Gastroesophageal sphincter (tissue), 4 donors: Measurements from ENCODE around the gene PAK1. TPM values are rescaled to one million over a fixed set of nuclear protein-coding genes. Genes with fewer than 3 reads are reported as not detected.

ENCODE experiments used
- ATAC-seq: fragments of 150-250 bp; one replicate; pipeline ENCODE4 v1.9.1; 2016; ENCODE audit warnings: mild to moderate bottlenecking, moderate library complexity
- H3K27ac ChIP-seq, 4 donors: fragments of 200-600 bp; sonication (generic) in 3 of 4; 1 replicate in 3 of 4; 2 replicates in 1 of 4; pipeline ENCODE4 v1.5.1; 2016 to 2019
- H3K27me3 ChIP-seq: fragments of 200-600 bp; sonication (generic); one replicate; pipeline ENCODE4 v1.5.1; 2019
- H3K36me3 ChIP-seq, 2 donors: fragments of 200-600 bp; sonication (generic); one replicate each; pipeline ENCODE4 v1.5.1; 2019; ENCODE audit warnings: control low read depth in 1 of 2
- H3K4me1 ChIP-seq, 3 donors: fragments of 200-600 bp; sonication (generic); 1 replicate in 2 of 3; 2 replicates in 1 of 3; pipeline ENCODE4 v1.5.1; 2016 to 2019; ENCODE audit warnings: control low read depth in 2 of 3
- H3K4me3 ChIP-seq, 2 donors: fragments of 200-600 bp; sonication (generic); one replicate each; pipeline ENCODE4 v1.5.1; 2019; ENCODE audit warnings: mild to moderate bottlenecking in 1 of 2, moderate library complexity in 1 of 2
- H3K9me3 ChIP-seq, 3 donors: fragments of 200-600 bp; sonication (generic); one replicate each; pipeline ENCODE4 v1.5.1; 2017 to 2019; ENCODE audit warnings: control low read depth in 2 of 3
- EP300 ChIP-seq: sonication (generic); formaldehyde crosslinking; IDR thresholded peaks from one replicate; pipeline ENCODE4 v1.6.1; 2017; ENCODE audit warnings: antibody characterized with exemption, mild to moderate bottlenecking
- POLR2A ChIP-seq, 2 donors: fragments of 450-650 bp; IDR thresholded peaks; one replicate each; pipeline ENCODE4 v1.6.1; 2017; ENCODE audit warnings: antibody characterized with exemption in 2 of 2, mild to moderate bottlenecking in 2 of 2, moderate library complexity in 1 of 2
- POLR2AphosphoS5 ChIP-seq: sonication (generic); formaldehyde crosslinking; IDR thresholded peaks from one replicate; pipeline ENCODE4 v1.6.1; 2017; ENCODE audit warnings: antibody characterized with exemption
- WGBS, 2 donors: methylation state at CpG; one replicate each; pipeline ENCODE4 v1.1.5; 2018; ENCODE audit warnings: low coverage in 1 of 2; 5-methylcytosine and 5-hydroxymethylcytosine counted together
- total RNA-seq, 4 donors: library from RNA; depleted of rRNA; stranded (reverse); fragments of >200 nt; gene quantifications; one replicate each; pipeline ENCODE4 v1.1.0, GENCODE V29; 2016
- TF ChIP-seq, protein P1 (sequence below), 4 experiments: fragments of 200-600 bp in 2 of 4; fragments of 450-650 bp in 2 of 4; sonication (generic) in 1 of 4; IDR thresholded peaks; one replicate each; pipeline ENCODE4 v1.5.1; 2017 to 2019; ENCODE audit warnings: antibody characterized with exemption in 4 of 4, mild to moderate bottlenecking in 2 of 4, moderate library complexity in 2 of 4

Gene PAK1
- total RNA-seq, 4 donors from 2014 or later: 29.8 to 48.1 (median 40.2) TPM

DNA sequence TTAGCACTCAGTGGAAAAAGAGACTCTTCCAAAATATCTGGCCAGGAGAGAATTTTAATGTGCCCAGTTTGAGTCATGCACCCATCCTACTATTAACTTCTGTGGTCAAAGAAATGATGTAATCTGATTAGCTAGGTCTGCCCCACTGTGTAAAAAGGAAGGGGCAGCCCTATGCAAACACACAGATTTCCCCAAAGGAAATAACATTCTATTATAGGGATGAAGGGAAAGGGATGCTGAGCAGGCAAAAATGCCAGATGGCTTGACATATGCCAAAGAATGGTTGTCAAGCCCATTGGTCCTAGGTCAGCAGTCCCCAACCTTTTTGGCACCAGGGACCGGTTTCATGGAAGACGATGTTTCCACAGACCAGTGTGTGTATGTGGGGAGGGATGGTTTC lies 43.3 kb upstream of the PAK1 start:
- no peaks in the 10 kb centered on the region for H3K9me3 ChIP-seq
- TF ChIP-seq POLR2A (IDR thresholded peaks at IDR 0.05) (no peak), POLR2AphosphoS5 (no peak), EP300 (no peak)
- TF ChIP-seq, protein P1, sequence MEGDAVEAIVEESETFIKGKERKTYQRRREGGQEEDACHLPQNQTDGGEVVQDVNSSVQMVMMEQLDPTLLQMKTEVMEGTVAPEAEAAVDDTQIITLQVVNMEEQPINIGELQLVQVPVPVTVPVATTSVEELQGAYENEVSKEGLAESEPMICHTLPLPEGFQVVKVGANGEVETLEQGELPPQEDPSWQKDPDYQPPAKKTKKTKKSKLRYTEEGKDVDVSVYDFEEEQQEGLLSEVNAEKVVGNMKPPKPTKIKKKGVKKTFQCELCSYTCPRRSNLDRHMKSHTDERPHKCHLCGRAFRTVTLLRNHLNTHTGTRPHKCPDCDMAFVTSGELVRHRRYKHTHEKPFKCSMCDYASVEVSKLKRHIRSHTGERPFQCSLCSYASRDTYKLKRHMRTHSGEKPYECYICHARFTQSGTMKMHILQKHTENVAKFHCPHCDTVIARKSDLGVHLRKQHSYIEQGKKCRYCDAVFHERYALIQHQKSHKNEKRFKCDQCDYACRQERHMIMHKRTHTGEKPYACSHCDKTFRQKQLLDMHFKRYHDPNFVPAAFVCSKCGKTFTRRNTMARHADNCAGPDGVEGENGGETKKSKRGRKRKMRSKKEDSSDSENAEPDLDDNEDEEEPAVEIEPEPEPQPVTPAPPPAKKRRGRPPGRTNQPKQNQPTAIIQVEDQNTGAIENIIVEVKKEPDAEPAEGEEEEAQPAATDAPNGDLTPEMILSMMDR (IDR thresholded peaks at IDR 0.05): no peak
- no peak overlapping the region for H3K4me3 ChIP-seq
- ATAC-seq: no peak
- 90 to 95% methylated on average over 2 of the region's 2 CpGs for WGBS, 2 donors
- no peaks in the 10 kb centered on the region for H3K4me1 ChIP-seq
- no peaks in the 10 kb centered on the region for H3K36me3 ChIP-seq
- no peak overlapping the region for H3K27ac ChIP-seq
- no peaks in the 10 kb centered on the region for H3K27me3 ChIP-seq

DNA sequence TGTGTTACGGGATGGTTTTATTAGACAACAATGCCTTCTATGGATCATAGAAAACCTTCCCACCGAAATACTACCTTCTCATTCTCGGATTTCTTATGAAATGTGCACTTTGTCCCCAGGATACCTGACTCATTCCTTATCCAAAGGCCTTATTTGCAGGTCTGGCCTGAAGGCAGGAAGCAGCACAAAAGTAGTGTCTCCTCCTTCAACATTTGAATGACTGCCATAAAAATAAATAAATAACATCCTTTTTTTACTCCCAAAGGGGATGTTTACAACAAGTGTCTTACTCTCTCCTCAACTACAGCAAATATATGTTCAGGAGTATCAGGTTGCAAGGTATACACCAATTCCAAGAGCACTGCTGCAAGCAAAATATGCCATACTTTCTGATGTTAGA lies 41.6 kb upstream of the PAK1 start:
- TF ChIP-seq POLR2AphosphoS5 (no peak), EP300 (no peak), POLR2A (IDR thresholded peaks at IDR 0.05) (no peak)
- TF ChIP-seq, protein P1 (IDR thresholded peaks at IDR 0.05): no peak

DNA sequence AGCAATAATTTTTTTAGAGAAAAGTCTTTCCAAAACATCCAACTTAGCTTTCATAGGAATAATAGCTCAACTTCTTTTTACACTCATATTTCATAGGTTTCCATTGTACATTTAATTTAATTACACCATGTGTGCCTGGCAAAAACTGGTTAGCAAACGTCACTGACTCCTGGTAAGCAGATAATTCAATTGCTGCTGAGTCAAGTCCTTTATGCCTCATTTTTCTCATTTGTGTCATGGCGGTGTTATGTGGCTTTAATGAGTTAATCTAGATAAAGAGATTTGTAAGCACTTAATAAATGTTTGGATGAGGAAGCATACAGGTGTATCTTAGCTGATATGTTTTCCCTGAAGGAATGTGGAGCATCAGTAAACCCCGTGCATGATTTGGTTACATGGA lies 41.2 kb upstream of the PAK1 start:
- TF ChIP-seq, protein P1 (IDR thresholded peaks at IDR 0.05): no peak
- TF ChIP-seq POLR2AphosphoS5 (no peak), POLR2A (IDR thresholded peaks at IDR 0.05) (no peak), EP300 (no peak)
- H3K9me3 ChIP-seq: no peaks in the 10 kb centered on the region
- no peaks in the 10 kb centered on the region for H3K4me1 ChIP-seq
- no peak for ATAC-seq
- no peak overlapping the region for H3K4me3 ChIP-seq
- no peak overlapping the region for H3K27ac ChIP-seq
- 85 to 86% methylated on average over 2 of the region's 3 CpGs for WGBS, 2 donors
- no peaks in the 10 kb centered on the region for H3K36me3 ChIP-seq
- peaks cover 5% of the 10 kb centered on the region for H3K27me3 ChIP-seq

More for the DNA sequence above, 41.6 kb upstream of the PAK1 start:
- Histone ChIP-seq H3K4me3 (no peak overlapping the region), H3K4me1 (no peaks in the 10 kb centered on the region), H3K9me3 (no peaks in the 10 kb centered on the region), H3K36me3 (no peaks in the 10 kb centered on the region), H3K27ac (no peak overlapping the region), H3K27me3 (peaks cover 5% of the 10 kb centered on the region)
- 90 to 100% methylated on average over 1 to 3 of the region's 3 CpGs for WGBS, 2 donors
- ATAC-seq: no peak

DNA sequence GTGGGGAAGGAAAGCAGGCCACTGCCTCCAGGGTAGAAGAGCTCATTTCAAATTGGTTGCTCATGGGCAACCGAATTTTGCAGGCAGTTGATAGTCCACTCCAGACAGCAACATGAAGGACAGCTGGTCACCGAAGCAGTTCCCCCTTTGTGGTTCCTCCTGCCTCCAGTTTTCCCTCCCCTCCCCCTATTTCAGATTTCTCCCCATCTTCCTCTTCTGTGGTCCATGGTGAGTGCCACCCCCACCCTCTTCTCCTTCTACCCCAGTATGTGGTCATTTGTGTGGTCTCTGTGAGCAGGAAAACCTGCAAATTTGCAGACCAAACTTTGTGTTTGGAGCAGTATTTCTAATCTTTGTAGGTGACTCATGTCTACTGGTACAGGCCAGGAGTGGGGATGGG lies 38.2 kb upstream of the PAK1 start:
- H3K4me3 ChIP-seq: no peak overlapping the region
- no peaks in the 10 kb centered on the region for H3K9me3 ChIP-seq
- peaks cover 9% of the 10 kb centered on the region for H3K27me3 ChIP-seq
- no peak for TF ChIP-seq POLR2A (IDR thresholded peaks at IDR 0.05)
- TF ChIP-seq, protein P1 (IDR thresholded peaks at IDR 0.05): no peak
- no peak for TF ChIP-seq POLR2AphosphoS5
- TF ChIP-seq EP300: no peak
- no peaks in the 10 kb centered on the region for H3K36me3 ChIP-seq
- WGBS, 2 donors: 90 to 100% methylated on average over 1 to 2 of the region's 2 CpGs
- H3K4me1 ChIP-seq: no peaks in the 10 kb centered on the region
- H3K27ac ChIP-seq: no peak overlapping the region
- no peak for ATAC-seq

DNA sequence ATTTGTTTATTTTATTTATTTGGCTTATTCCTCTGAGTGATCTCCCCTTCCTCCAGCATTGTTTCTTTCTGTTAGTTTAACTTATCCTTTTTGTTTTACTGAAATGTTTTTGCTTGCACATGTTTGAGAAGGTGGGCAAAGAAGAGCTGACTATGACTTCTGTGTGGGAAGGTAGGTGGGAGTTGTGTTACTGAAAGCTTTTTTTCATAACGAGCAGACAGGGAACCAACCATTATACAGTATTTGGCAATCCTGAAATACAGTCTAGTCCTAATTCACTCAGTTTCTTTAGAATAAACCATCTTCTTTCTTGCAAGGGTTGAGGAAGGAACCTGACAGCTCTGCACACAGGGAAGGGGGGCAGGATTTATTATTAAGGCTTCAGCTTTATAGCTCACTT lies 37.0 kb upstream of the PAK1 start:
- Histone ChIP-seq H3K27me3 (peaks cover 9% of the 10 kb centered on the region), H3K27ac (no peak overlapping the region), H3K9me3 (no peaks in the 10 kb centered on the region), H3K4me3 (no peak overlapping the region), H3K4me1 (no peaks in the 10 kb centered on the region), H3K36me3 (no peaks in the 10 kb centered on the region)
- WGBS, 2 donors: 36 to 100% methylated on average over 1 of the region's 1 CpG
- ATAC-seq: no peak
- TF ChIP-seq POLR2A (IDR thresholded peaks at IDR 0.05) (no peak), EP300 (no peak)
- TF ChIP-seq, protein P1 (IDR thresholded peaks at IDR 0.05): no peak
